Measurements from ENCODE around the gene ATPAF1.

DNA sequence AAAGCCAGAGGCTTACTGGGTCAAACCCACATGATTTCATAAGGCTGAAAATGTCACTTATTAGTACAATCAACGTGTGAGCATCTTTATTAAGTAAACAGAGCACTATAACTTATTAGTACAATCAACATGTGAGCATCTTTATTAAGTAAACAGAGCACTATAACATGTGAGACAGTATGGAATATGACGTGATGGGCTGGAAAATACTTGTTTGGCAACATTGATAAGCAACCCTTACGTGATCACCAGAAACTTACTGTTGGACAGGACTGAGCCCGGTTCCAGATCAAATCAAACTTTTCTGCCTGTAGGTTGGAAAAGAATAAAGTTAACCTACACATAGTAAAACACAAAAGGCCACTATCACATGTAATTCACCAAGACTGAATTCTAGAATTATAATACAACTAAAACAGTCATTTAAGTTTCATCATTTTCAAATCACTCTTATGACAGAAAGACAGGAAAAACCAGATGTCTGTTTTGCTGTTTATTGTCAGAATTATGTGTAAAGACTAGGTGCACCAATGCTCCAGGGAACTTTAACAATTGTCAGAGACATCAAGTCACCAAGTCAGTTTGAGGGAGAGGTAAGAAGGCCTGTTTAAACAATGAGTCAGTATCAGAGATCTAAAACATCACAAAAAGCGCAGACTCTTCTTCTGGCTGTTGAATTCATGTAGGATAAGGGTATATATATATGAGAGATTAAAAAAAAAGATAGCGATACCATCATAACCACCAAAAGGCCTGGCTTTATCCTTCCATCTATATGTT is 15.7 kb downstream of the ATPAF1 start:
- TF ChIP-seq CTCF (IDR thresholded peaks at IDR 0.05 in 2 of 3, conservative IDR thresholded peaks at IDR 0.05 in 1 of 3; ENCODE audit: control insufficient read depth in 2 of 3, extremely low read depth in 1 of 3, insufficient read depth in 1 of 3, low read depth in 3 of 3, low read length in 3 of 3), result no peak
- TF ChIP-seq MAX (IDR thresholded peaks at IDR 0.05; ENCODE audit: low read depth, low read length), result no peak
- TF ChIP-seq NFYA (IDR thresholded peaks at IDR 0.05; ENCODE audit: borderline replicate concordance, low read depth, low read length), result no peak
- TF ChIP-seq BHLHE40 (IDR thresholded peaks at IDR 0.05; ENCODE audit: borderline replicate concordance in 1 of 2, low read depth in 2 of 2, low read length in 1 of 2), result no peak
